SK-MEL-5 (cell line): Measurements from ENCODE around the gene CTSC. TPM values are rescaled to one million over a fixed set of nuclear protein-coding genes. Genes with fewer than 3 reads are reported as not detected.
"Not testable (repeated sequence)": the region's sequence is repeated elsewhere in the genome, so short reads cannot be mapped to it uniquely, and the experiment has no call there.

Experiments
- DNase-seq: peaks from one replicate; pipeline ENCODE4 v3.0.0-alpha.2; 2016; ENCODE audit warnings: low read depth, low spot score
- in situ Hi-C: cut with HindIII; loops from 2 replicates; pipeline ENCODE4 v1.10.0; 2016; ENCODE audit warnings: low sequenced_read_pairs, high pct_unique_total_duplicates, low pct_unique_long_range_greater_than_20kb
- total RNA-seq: library from RNA; depleted of rRNA; stranded (reverse); fragments of >200 nt; shearing (Covaris generic); gene quantifications from 2 replicates; pipeline ENCODE4 v1.2.3, GENCODE V29; 2014

The CTSC gene
- total RNA-seq, 1 experiment from 2014 or later = 235 TPM

DNA sequence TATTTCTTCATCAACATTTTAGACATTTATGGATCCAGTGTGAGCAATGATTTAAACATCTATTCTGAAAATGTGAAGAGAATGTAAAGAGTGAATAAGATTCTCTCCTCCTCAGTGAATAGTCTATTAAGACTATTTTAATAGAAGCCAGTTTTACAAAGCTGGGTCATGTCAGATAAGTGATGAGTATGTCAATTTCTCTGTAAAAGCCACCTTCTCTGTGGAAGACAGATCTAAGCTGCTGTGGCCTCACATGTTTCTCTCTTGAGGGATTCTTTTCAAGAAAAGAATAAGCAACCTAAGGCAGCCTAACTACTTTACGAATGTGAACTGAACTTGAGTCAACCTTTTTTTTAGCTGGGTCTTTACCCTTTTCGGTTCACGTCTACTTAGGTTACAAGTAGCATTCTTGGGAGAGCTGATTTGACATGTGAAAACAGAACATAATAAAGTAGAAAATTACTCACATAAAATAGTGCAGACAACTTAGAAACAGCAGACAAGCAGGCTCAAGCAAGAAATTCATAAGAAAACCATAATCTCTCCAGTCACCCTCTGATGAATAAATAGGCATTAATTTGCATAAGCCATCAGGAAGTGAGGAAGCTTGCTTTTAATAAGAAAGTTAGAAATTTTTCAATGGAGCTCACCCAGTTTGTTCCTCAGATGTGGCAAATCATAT is 9.9 kb downstream of the CTSC start:
- in situ Hi-C loops = no loop called here

GRCh38 chr11:88327061-88327460 is 10.5 kb downstream of the CTSC start:
- in situ Hi-C loops = no loop called here
- DNase-seq = no peak

More for the DNA sequence above, 9.9 kb downstream of the CTSC start:
- no peak for DNase-seq

- in situ Hi-C loops = no loop called here
- no peak for DNase-seq
Measured at GRCh38 chr11:88326099-88326498, 11.4 kb downstream of the CTSC start.

DNA sequence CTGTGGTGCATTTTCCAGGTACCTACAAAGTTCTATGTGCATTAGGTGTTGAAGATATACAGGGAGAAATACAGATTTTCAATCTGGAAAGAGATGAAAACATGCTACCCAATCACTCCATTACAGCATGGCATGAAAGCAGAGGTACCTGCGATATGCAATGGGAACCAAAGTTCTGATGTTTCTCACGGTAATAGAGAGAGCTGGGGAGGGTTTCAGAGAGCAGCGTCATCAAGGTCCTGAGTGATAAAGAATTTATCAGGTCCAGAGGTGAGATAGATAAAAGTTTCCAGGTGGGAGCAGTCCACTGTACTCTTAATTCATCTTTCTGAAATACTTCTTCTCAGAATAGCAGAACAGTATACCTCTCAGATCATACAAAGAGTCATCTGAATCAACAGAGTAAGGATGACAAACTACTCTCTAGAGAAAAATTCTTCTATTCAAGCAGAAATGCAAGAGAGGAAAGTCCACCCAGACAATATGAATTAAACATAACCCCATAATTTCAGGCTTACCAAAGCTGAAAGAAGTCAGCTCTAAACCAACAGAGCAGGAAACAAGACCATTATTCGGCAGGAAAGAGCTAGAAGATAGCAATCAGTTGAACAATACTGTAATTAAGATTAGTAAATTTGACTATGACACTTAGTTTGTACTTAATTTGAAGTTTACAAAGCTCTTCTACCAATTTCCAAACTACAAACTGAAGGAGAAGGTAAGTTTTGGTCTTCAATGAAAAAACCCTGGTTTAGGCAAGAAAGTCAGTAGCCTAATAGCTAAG is 12.8 kb downstream of the CTSC start:
- in situ Hi-C loops = no loop called here
- no peak for DNase-seq

GRCh38 chr11:88322881-88323280 is 14.7 kb downstream of the CTSC start:
- DNase-seq, in situ Hi-C loops: not testable (repeated sequence)

GRCh38 chr11:88321412-88321811 is 16.1 kb downstream of the CTSC start:
- DNase-seq, in situ Hi-C loops: not testable (repeated sequence)

- in situ Hi-C loops = no loop called here
- no peak for DNase-seq
Measured at GRCh38 chr11:88320149-88320559, 17.4 kb downstream of the CTSC start.

- in situ Hi-C loops = no loop called here
- no peak for DNase-seq
Measured at GRCh38 chr11:88318017-88318416, 19.5 kb downstream of the CTSC start.

DNA sequence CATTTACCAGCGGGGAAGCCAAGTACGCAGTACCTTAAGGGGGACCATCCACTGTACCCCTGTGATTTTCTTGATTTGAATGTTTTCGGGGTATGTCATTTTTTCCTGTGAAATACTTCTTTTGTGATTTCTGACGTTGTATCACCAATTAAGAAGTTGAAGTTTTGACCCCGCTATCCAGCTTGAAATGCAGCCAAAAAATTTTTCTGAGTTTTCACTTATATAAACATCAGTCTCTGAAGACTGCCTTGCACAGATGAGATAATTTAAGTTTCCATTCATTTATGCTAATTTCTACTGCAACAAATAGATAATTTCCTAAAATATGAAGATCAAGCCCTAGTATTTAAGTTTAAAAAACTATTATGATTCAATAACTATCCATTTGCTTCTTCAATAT is 20.0 kb downstream of the CTSC start:
- no peak for DNase-seq

GRCh38 chr11:88315981-88316441 is 21.5 kb downstream of the CTSC start:
- in situ Hi-C loops = no loop called here
- DNase-seq = no peak

More for the DNA sequence above, 20.0 kb downstream of the CTSC start:
- in situ Hi-C loops = no loop called here

DNA sequence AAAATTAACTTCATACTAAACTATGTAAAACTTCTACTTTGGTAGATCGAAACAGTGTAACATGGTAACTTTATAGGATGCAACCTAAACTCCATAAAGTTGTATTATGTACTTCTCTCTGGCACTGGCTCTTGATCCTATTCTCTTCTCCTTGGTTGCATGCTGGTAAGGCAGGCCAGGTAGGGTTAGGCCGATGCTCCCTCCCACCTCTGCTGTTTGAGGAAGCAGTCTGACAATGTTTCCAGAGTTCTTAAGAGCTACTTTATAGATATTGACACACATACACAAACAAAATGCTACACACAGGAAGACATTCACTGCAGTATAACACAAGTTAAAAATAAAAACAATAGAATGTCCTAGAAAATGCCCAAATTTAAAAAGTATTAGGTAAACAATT is 22.5 kb downstream of the CTSC start:
- in situ Hi-C loops = no loop called here
- no peak for DNase-seq

DNA sequence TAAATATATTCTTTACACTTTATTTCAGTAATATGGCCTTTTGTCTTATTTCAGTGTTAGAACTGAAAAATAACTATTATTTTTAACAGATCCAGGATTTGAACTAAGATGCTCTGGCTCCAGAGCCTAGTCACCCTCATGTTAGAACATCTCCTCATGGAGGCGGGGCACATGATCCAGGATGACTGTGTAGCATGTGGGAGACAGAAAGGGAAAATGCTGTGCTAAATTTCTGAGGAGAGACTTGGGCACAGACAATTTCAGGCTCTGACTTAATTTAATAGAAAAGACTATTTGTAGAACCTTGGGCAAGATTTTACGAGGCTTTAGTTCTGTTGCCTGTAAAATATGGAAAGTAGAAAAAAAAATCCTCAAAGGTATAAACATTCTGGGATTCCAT is 24.1 kb downstream of the CTSC start:
- no peak for DNase-seq
- in situ Hi-C loops = no loop called here

DNA sequence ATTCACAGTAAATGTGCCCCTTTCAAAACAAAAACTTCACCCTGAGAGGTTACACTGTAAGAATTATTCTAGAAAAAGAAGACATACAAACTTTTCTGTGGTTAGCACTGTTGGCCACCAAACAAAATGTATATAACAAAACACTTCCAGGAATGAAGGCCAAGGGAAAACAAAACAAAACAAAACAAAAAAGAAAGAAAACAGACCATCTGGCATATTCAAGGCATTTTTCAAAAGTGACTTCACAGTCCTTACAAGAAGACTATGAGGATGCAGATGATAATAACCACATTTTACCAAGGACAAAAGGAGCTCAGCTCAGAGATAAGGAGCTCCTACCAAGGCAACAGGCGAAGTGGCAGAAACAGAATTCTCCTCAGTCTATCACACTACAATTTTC is 24.9 kb downstream of the CTSC start:
- DNase-seq = no peak
- in situ Hi-C loops = no loop called here

GRCh38 chr11:88310246-88310645 is 27.3 kb downstream of the CTSC start:
- no peak for DNase-seq
- in situ Hi-C loops = no loop called here

GRCh38 chr11:88308576-88308975 is 29.0 kb downstream of the CTSC start:
- in situ Hi-C loops = no loop called here
- DNase-seq = no peak

DNA sequence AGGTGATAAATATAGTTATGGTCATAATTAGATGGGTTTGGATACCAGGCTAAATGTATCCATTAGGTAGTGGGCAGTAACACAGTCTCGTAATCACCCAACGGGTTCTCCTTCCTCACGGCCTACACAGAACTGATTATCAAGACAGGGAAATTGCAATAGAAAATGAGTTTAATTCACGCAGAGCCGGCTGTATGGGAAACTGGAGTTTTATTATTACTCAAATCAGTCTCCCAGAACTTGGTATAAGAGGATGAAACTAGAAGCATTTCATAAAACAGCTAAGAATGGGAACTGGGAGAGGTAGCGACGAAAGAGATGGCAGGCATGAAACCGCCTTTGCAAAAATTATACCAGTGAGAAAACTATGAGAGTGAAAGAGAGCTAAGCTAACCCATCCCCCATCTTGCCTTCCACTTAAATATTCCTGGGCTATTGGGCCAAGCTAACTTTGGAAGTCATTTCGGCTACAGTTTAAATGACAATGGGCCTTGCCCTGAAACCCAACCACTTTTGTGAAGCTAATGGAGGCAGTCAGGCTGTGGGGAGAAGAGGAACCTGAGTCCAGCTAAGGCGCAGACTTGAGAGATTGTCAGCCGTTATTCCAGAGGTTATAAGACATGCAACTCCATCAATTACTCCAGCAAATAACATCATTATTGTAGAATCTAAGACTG is 29.6 kb downstream of the CTSC start:
- no peak for DNase-seq
- in situ Hi-C loops = no loop called here

DNA sequence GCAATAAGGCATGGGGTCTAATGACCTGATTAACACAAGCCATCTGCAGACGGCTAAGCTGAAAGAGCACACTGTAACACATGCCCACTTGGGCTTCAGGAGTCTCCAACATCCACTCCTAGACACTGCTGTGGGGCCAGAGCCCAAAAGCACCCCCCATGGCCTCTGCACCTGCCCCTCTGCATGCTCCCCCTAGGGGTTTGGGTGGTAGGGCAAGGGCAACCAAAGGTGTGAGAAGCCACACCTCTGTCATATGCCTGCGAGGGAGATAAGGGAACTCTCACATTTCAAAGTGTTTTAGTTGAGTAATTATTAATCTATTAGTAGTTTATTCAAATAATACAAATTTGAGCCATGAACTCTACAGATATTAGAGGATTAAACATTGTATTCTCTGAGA is 30.8 kb downstream of the CTSC start:
- in situ Hi-C loops = no loop called here
- no peak for DNase-seq

GRCh38 chr11:88305430-88305829 is 32.1 kb downstream of the CTSC start:
- no peak for DNase-seq
- in situ Hi-C loops = no loop called here
